SU-DHL-6 (cell line): ENCODE measurements around the gene ASCC3.

Source experiments
- EZH2phosphoT487 ChIP-seq: fragments of 200-600 bp; sonication (generic), shearing (Covaris generic); conservative IDR thresholded peaks from 2 replicates; pipeline ENCODE4 v1.6.1; 2018; ENCODE audit warnings: mild to moderate bottlenecking, antibody characterized with exemption, low read length, moderate library complexity, mixed read lengths
- TF ChIP-seq, protein P1 (sequence below): fragments of 200-600 bp; sonication (generic); IDR thresholded peaks from one replicate; pipeline ENCODE4 v1.5.1; 2017; ENCODE audit warnings: antibody characterized with exemption, mild to moderate bottlenecking, low read length, moderate library complexity; ENCODE audit not compliant: insufficient read depth, poor library complexity, severe bottlenecking

DNA sequence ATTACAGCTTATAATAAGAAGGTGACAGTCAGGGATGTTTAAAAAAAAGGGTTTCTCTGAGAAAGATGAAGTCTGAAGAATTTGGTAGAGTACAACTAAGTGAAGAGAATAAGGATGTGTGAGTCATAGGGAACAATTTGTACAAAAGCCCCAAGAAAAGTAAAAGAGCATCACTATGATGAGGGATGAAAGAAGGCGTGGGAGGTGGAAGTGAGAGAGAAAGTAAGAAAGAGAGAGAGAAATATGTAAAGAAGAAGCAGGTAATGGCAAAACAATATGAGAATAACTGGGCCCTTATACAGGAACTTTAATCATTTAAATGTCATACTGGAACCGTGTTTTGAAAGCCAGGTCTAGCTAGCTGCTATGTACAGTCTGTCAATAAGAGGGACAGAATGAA is 179.4 kb downstream of the ASCC3 start:
- TF ChIP-seq, protein P1, sequence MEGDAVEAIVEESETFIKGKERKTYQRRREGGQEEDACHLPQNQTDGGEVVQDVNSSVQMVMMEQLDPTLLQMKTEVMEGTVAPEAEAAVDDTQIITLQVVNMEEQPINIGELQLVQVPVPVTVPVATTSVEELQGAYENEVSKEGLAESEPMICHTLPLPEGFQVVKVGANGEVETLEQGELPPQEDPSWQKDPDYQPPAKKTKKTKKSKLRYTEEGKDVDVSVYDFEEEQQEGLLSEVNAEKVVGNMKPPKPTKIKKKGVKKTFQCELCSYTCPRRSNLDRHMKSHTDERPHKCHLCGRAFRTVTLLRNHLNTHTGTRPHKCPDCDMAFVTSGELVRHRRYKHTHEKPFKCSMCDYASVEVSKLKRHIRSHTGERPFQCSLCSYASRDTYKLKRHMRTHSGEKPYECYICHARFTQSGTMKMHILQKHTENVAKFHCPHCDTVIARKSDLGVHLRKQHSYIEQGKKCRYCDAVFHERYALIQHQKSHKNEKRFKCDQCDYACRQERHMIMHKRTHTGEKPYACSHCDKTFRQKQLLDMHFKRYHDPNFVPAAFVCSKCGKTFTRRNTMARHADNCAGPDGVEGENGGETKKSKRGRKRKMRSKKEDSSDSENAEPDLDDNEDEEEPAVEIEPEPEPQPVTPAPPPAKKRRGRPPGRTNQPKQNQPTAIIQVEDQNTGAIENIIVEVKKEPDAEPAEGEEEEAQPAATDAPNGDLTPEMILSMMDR: no peak
- no peak for TF ChIP-seq EZH2phosphoT487
